B cell (primary cell): ENCODE results near the gene CDH1. TPM values are rescaled to one million over a fixed set of nuclear protein-coding genes. Genes with fewer than 3 reads are reported as not detected.

Experiments
- ATAC-seq: fragments of 200-7000 bp; cut with Tn5 transposase; one replicate; pipeline ENCODE4 v1.10.0; 2021; ENCODE audit warnings: low read depth, mild to moderate bottlenecking, moderate number of reproducible peaks, moderate library complexity
- CTCF ChIA-PET: fragments of 350-600 bp; sonication (Branson Sonifier 250); formaldehyde crosslinking; loops from one replicate; lab custom pipeline; 2021; ENCODE audit warnings: antibody characterized with exemption, inconsistent platforms; lab: Charles Lee
- POLR2A ChIA-PET: fragments of 350-600 bp; sonication (Branson Sonifier 250); formaldehyde crosslinking; loops from one replicate; lab custom pipeline; 2021; ENCODE audit warnings: antibody characterized with exemption; lab: Charles Lee
- DNase-seq: peaks from one replicate; pipeline ENCODE4 v3.0.0; 2013
- H2AFZ ChIP-seq: 2 replicates; pipeline ENCODE4 v1.6.1; 2012; ENCODE audit warnings: mild to moderate bottlenecking, low read depth, low read length; ENCODE audit not compliant: insufficient read depth, poor library complexity, severe bottlenecking
- H3K27ac ChIP-seq, 2 donors: 1 replicate in 1 of 2; 2 replicates in 1 of 2; pipeline ENCODE4 v1.5.1; 2012 to 2013; ENCODE audit warnings: low read length in 2 of 2, mild to moderate bottlenecking in 2 of 2, moderate library complexity in 1 of 2
- H3K27me3 ChIP-seq, 4 experiments: fragments of 200-600 bp in 1 of 4; sonication (generic) in 1 of 4; replicated peaks in 1 of 4; 1 replicate in 2 of 4; 2 replicates in 2 of 4; pipeline versions ENCODE4 v1.6.1 to v1.7.0; 2013 to 2016; ENCODE audit warnings: low read length in 3 of 4, mild to moderate bottlenecking in 2 of 4, mixed read lengths in 1 of 4, moderate library complexity in 1 of 4; ENCODE audit not compliant: insufficient read depth in 4 of 4, control insufficient read depth in 3 of 4; ENCODE audit errors: control extremely low read depth in 1 of 4
- H3K36me3 ChIP-seq, 2 experiments: replicated peaks in 1 of 2; 1 replicate in 1 of 2; 2 replicates in 1 of 2; pipeline versions ENCODE4 v1.6.1 to v1.7.1; 2013; ENCODE audit warnings: low read length in 1 of 2; ENCODE audit not compliant: insufficient read depth in 2 of 2, control insufficient read depth in 1 of 2; ENCODE audit errors: control extremely low read depth in 1 of 2, extremely low read depth in 1 of 2
- H3K4me1 ChIP-seq, 2 donors: fragments of 200-600 bp in 1 of 2; sonication (generic) in 1 of 2; 1 replicate in 1 of 2; 2 replicates in 1 of 2; pipeline versions ENCODE4 v1.5.1 to v1.6.1; 2013 to 2017; ENCODE audit warnings: low read length in 2 of 2; ENCODE audit not compliant: control insufficient read depth in 2 of 2, insufficient read depth in 2 of 2
- H3K4me2 ChIP-seq: replicated peaks from 2 replicates; pipeline ENCODE3; 2012; ENCODE audit warnings: mild to moderate bottlenecking, low read depth, low read length; ENCODE audit not compliant: poor library complexity, severe bottlenecking
- H3K4me3 ChIP-seq, 5 experiments: fragments of 200-600 bp in 1 of 5; sonication (generic) in 1 of 5; 1 replicate in 3 of 5; 2 replicates in 2 of 5; pipeline versions ENCODE4 v1.5.1 to v1.7.0; 2011 to 2016; ENCODE audit warnings: low read length in 4 of 5, mild to moderate bottlenecking in 4 of 5, low read depth in 2 of 5, control low read depth in 1 of 5, moderate library complexity in 1 of 5; ENCODE audit not compliant: insufficient read depth in 1 of 5; ENCODE audit errors: control extremely low read depth in 1 of 5, extremely low read depth in 1 of 5
- H3K79me2 ChIP-seq: fragments of 200-600 bp; sonication (generic); one replicate; pipeline ENCODE4 v1.6.0; 2016; ENCODE audit warnings: low read length; ENCODE audit not compliant: control insufficient read depth, insufficient read depth
- H3K9ac ChIP-seq: fragments of 200-600 bp; sonication (generic); 2 replicates; pipeline ENCODE4 v1.6.1; 2017; ENCODE audit warnings: mild to moderate bottlenecking, low read length, moderate library complexity
- H3K9me3 ChIP-seq, 3 donors: one replicate each; pipeline versions ENCODE4 v1.6.1 to v1.7.1; 2013; ENCODE audit warnings: low read length in 2 of 3; ENCODE audit not compliant: control insufficient read depth in 2 of 3, insufficient read depth in 1 of 3; ENCODE audit errors: control extremely low read depth in 1 of 3
- H4K20me1 ChIP-seq: 2 replicates; pipeline ENCODE4 v1.6.0; 2012; ENCODE audit warnings: mild to moderate bottlenecking, low read length; ENCODE audit not compliant: insufficient read depth, control insufficient read depth, poor library complexity, severe bottlenecking
- H3K27ac Mint-ChIP-seq: one replicate; pipeline ENCODE4 v1.8.0; 2021; ENCODE audit warnings: mixed read lengths
- H3K27me3 Mint-ChIP-seq: one replicate; pipeline ENCODE4 v1.8.0; 2021; ENCODE audit warnings: mixed read lengths
- H3K4me1 Mint-ChIP-seq: one replicate; pipeline ENCODE4 v1.8.0; 2021; ENCODE audit warnings: mixed read lengths
- H3K4me3 Mint-ChIP-seq: one replicate; pipeline ENCODE4 v1.8.0; 2021; ENCODE audit warnings: mixed read lengths
- H3K9me3 Mint-ChIP-seq: one replicate; pipeline ENCODE4 v1.8.0; 2022; ENCODE audit warnings: mixed read lengths; ENCODE audit not compliant: insufficient read depth
- EZH2 ChIP-seq: IDR thresholded peaks from 2 replicates; pipeline ENCODE4 v1.6.1; 2012; ENCODE audit warnings: borderline replicate concordance, low read depth, mild to moderate bottlenecking, moderate library complexity, low read length; ENCODE audit not compliant: insufficient read depth, poor library complexity, severe bottlenecking
- WGBS: methylation state at CpG from one replicate; pipeline ENCODE4 v1.1.5; 2013; ENCODE audit warnings: missing lambda C conversion rate; ENCODE audit not compliant: insufficient coverage; 5-methylcytosine and 5-hydroxymethylcytosine counted together
- intact Hi-C: fragments of 100-400 bp; cut with micrococcal nuclease; formaldehyde crosslinking; loops from one replicate; pipeline ENCODE4 v1.10.0; 2022
- polyA plus RNA-seq: library from polyadenylated mRNA; depleted of rRNA; stranded (reverse); fragments of >200 nt; gene quantifications from 2 replicates; pipeline ENCODE4 v1.2.3, GENCODE V29; 2012
- total RNA-seq, 2 donors: library from RNA; stranded (reverse); fragments of 120-200 nt in 1 of 2; gene quantifications; 1 replicate in 1 of 2; 2 replicates in 1 of 2; pipeline versions ENCODE4 v1.2.3 to v1.2.4, GENCODE V29; 2013 to 2022
- TF ChIP-seq, protein P1 (sequence below): fragments of 200-600 bp; IDR thresholded peaks from one replicate; pipeline ENCODE4 v1.8.0; 2022; ENCODE audit warnings: antibody characterized with exemption, mild to moderate bottlenecking

The CDH1 gene
- total and polyA plus RNA-seq, 2 donors (not counting 1 experiment from before 2014, with no cell fraction given), result 2.0 TPM; not detected in 1

DNA sequence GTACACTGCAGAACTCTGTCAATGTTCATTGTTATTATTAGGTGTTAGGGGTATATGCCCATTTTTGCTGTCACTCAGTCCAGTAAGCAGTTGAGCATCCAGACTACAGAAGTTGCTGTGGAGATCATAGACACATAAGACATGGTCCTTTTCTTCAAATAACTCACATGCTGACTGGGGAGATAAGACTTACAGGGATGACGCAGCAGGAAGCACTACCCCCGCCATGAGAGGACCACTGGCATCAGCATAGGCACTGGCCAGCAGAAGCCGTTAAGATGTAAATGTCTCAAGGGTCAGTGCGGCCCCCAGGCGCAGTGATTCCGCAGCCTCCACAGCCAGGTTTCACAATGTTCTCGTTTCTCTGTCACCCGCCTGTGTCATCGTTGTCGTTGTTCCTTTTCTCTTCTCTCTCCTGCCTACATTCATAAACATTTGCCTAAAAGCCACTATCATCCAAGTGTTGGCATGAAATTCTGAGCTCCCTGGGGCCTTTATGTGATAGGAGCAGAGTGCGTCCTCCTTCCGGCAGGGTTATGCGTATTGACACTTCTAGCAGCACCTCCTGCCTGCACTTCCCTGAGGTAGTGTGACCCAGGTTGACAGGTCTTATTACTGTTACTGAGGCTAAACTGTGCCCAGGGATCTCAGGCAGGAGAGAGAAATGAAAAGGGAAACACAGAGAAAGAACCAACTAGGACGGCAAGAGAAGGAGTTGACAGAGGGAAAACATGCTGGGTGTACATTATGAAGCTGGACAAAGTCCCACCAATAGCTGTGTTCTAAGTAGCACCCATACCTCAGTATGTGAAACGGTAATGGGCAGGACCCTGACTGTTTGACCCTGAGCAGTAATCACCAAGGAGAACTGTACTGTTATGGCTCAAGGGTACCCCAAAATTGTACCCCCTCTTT lies 124.1 kb downstream of the CDH1 start:
- Histone ChIP-seq H4K20me1 (peaks cover 6% of the 10 kb centered on the region), H3K4me3 (no peak overlapping the region), H3K27me3 (no peaks in the 10 kb centered on the region), H2AFZ (no peak overlapping the region), H3K4me2 (no peak overlapping the region), H3K79me2 (peaks cover 21% of the 10 kb centered on the region), H3K27ac (no peak overlapping the region), H3K9me3 (no peaks in the 10 kb centered on the region), H3K4me1 (peaks cover 0 to 5% of the 10 kb centered on the region in 2 donors), H3K36me3 (peaks cover 0 to 23% of the 10 kb centered on the region in 2 experiments), H3K9ac (no peak overlapping the region)
- ATAC-seq (no peak), DNase-seq (no peak)
- H3K9me3 Mint-ChIP-seq, result peaks cover 3% of the 10 kb centered on the region
- ChIA-PET CTCF (no interaction called here), POLR2A (no interaction called here)
- H3K27ac Mint-ChIP-seq, result no peak overlapping the region
- no peak for TF ChIP-seq EZH2
- TF ChIP-seq, protein P1, sequence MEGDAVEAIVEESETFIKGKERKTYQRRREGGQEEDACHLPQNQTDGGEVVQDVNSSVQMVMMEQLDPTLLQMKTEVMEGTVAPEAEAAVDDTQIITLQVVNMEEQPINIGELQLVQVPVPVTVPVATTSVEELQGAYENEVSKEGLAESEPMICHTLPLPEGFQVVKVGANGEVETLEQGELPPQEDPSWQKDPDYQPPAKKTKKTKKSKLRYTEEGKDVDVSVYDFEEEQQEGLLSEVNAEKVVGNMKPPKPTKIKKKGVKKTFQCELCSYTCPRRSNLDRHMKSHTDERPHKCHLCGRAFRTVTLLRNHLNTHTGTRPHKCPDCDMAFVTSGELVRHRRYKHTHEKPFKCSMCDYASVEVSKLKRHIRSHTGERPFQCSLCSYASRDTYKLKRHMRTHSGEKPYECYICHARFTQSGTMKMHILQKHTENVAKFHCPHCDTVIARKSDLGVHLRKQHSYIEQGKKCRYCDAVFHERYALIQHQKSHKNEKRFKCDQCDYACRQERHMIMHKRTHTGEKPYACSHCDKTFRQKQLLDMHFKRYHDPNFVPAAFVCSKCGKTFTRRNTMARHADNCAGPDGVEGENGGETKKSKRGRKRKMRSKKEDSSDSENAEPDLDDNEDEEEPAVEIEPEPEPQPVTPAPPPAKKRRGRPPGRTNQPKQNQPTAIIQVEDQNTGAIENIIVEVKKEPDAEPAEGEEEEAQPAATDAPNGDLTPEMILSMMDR, result no peak
- WGBS, result 97% methylated on average over 9 of the region's 15 CpGs
- peaks cover 9% of the 10 kb centered on the region for H3K4me1 Mint-ChIP-seq
- intact Hi-C loops, result no loop called here
- H3K4me3 Mint-ChIP-seq, result no peak overlapping the region
- no peaks in the 10 kb centered on the region for H3K27me3 Mint-ChIP-seq

DNA sequence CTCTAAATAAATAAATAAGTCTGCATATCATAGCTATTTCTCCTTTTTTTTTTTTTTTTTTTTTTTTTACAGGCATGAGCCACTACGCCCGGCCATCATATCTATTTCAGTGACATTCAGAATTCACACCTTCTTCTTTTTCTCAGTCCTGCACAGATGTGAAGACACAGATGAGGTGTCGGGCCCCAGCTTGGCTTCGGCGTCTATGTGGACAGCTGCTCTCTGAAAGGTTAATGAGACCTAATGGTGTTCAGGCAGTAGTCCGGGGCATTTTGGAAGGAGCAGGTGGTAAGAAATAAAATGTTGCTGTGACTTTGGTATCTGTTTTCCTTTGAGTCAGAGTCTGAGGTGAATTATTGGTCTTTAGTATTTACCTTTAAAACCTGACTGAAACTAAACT lies 129.8 kb downstream of the CDH1 start:
- H3K27ac ChIP-seq, result no peak overlapping the region
- H3K4me3 ChIP-seq, result no peak overlapping the region
- H3K9me3 Mint-ChIP-seq, result no peaks in the 10 kb centered on the region
- no peak overlapping the region for H2AFZ ChIP-seq
- H3K4me1 Mint-ChIP-seq, result peaks cover 7% of the 10 kb centered on the region
- ChIA-PET POLR2A (no interaction called here), CTCF (no interaction called here)
- no peak overlapping the region for H3K27ac Mint-ChIP-seq
- H3K27me3 ChIP-seq, result no peaks in the 10 kb centered on the region
- no peaks in the 10 kb centered on the region for H3K27me3 Mint-ChIP-seq
- TF ChIP-seq EZH2, result no peak
- TF ChIP-seq, protein P1, result no peak
- ATAC-seq, result no peak
- no peaks in the 10 kb centered on the region for H3K79me2 ChIP-seq
- no peaks in the 10 kb centered on the region for H3K9me3 ChIP-seq
- no peak overlapping the region for H3K4me2 ChIP-seq
- H3K36me3 ChIP-seq, result peaks cover 2 to 15% of the 10 kb centered on the region in 2 experiments
- H3K9ac ChIP-seq, result no peak overlapping the region
- 100% methylated on average over 3 of the region's 6 CpGs for WGBS
- no peak overlapping the region for H3K4me3 Mint-ChIP-seq
- H4K20me1 ChIP-seq, result no peaks in the 10 kb centered on the region
- no peak for DNase-seq
- intact Hi-C loops, result no loop called here
- peaks cover 0 to 5% of the 10 kb centered on the region in 2 donors for H3K4me1 ChIP-seq
